GM12892 (cell line): Measurements from ENCODE around the gene ASS1.

Experiments
- POLR2A ChIP-seq: IDR thresholded peaks from 2 replicates; pipeline ENCODE4 v1.6.1; 2011; ENCODE audit warnings: low read depth, low read length, control low read depth
- POLR2AphosphoS5 ChIP-seq: IDR thresholded peaks from 2 replicates; pipeline ENCODE4 v1.6.1; 2011; ENCODE audit warnings: low read depth, low read length, control low read depth
- TAF1 ChIP-seq: IDR thresholded peaks from 2 replicates; pipeline ENCODE4 v1.6.1; 2011; ENCODE audit warnings: low read depth, mild to moderate bottlenecking, control low read depth, low read length, borderline replicate concordance

- TF ChIP-seq POLR2A (no peak), TAF1 (no peak), POLR2AphosphoS5 (no peak)
These were observed 48.2 kb upstream of the ASS1 start for GRCh38 chr9:130396581-130396980.
